ENCODE results near the gene DTX3. TPM values are rescaled to one million over a fixed set of nuclear protein-coding genes. Genes with fewer than 3 reads are reported as not detected.
A peak's percentile ranks its signal among the peaks of the same experiment; 100 is the strongest.

DTX3 gene
- total RNA-seq, 1 experiment from 2014 or later, result 57.0 TPM

DNA sequence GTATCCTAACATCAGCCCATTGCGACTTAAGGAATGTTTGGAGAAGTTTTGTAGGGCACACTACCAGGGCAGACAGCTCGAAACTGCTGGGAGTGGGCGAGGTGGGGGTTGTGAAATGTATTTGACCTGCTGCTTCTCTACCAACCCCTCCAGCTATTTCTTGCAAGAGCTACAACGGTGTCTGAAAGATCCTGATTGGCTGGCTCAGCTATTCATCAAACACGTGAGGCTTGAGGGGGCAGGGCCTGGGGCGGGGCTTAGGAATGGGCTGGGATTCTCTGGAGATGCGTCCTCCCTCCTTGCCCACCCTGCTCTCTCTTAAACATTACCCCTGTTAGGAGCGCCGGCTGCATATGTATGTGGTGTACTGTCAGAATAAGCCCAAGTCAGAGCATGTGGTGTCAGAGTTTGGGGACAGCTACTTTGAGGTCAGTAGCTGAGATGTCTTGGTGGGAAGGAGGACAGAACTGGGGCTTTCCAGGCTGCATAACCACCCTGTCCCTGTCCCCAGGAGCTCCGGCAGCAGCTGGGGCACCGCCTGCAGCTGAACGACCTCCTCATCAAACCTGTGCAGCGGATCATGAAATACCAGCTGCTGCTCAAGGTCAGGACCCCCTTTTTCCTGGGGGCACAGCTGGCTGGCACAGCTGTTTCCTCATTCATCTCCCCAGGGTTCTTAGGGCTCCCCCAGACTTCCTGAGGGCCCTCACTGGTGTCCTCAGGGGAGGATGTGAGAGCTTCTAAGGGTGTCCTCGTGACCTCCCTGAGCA, 9.7 kb downstream of the DTX3 start (continued):
- TF ChIP-seq, protein P1, sequence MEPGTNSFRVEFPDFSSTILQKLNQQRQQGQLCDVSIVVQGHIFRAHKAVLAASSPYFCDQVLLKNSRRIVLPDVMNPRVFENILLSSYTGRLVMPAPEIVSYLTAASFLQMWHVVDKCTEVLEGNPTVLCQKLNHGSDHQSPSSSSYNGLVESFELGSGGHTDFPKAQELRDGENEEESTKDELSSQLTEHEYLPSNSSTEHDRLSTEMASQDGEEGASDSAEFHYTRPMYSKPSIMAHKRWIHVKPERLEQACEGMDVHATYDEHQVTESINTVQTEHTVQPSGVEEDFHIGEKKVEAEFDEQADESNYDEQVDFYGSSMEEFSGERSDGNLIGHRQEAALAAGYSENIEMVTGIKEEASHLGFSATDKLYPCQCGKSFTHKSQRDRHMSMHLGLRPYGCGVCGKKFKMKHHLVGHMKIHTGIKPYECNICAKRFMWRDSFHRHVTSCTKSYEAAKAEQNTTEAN (CRISPR knock-in tag; IDR thresholded peaks at IDR 0.05), result no peak
- TF ChIP-seq, protein P2, sequence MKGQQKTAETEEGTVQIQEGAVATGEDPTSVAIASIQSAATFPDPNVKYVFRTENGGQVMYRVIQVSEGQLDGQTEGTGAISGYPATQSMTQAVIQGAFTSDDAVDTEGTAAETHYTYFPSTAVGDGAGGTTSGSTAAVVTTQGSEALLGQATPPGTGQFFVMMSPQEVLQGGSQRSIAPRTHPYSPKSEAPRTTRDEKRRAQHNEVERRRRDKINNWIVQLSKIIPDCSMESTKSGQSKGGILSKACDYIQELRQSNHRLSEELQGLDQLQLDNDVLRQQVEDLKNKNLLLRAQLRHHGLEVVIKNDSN (CRISPR knock-in tag; IDR thresholded peaks at IDR 0.05), result peak; percentile 87
- TF ChIP-seq, protein P3, sequence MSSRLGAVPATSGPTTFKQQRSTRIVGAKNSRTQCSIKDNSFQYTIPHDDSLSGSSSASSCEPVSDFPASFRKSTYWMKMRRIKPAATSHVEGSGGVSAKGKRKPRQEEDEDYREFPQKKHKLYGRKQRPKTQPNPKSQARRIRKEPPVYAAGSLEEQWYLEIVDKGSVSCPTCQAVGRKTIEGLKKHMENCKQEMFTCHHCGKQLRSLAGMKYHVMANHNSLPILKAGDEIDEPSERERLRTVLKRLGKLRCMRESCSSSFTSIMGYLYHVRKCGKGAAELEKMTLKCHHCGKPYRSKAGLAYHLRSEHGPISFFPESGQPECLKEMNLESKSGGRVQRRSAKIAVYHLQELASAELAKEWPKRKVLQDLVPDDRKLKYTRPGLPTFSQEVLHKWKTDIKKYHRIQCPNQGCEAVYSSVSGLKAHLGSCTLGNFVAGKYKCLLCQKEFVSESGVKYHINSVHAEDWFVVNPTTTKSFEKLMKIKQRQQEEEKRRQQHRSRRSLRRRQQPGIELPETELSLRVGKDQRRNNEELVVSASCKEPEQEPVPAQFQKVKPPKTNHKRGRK (CRISPR knock-in tag; IDR thresholded peaks at IDR 0.05; ENCODE audit: borderline replicate concordance), result no peak
- TF ChIP-seq RELA (CRISPR knock-in tag; IDR thresholded peaks at IDR 0.05; ENCODE audit: borderline replicate concordance) (no peak), ESRRA (CRISPR knock-in tag; IDR thresholded peaks at IDR 0.05; ENCODE audit: borderline replicate concordance) (no peak), JAZF1 (CRISPR knock-in tag; IDR thresholded peaks at IDR 0.05) (no peak), NFATC4 (CRISPR knock-in tag; IDR thresholded peaks at IDR 0.05) (no peak)
- TF ChIP-seq, protein P4, sequence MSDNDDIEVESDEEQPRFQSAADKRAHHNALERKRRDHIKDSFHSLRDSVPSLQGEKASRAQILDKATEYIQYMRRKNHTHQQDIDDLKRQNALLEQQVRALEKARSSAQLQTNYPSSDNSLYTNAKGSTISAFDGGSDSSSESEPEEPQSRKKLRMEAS (CRISPR knock-in tag; IDR thresholded peaks at IDR 0.05), result no peak

DNA sequence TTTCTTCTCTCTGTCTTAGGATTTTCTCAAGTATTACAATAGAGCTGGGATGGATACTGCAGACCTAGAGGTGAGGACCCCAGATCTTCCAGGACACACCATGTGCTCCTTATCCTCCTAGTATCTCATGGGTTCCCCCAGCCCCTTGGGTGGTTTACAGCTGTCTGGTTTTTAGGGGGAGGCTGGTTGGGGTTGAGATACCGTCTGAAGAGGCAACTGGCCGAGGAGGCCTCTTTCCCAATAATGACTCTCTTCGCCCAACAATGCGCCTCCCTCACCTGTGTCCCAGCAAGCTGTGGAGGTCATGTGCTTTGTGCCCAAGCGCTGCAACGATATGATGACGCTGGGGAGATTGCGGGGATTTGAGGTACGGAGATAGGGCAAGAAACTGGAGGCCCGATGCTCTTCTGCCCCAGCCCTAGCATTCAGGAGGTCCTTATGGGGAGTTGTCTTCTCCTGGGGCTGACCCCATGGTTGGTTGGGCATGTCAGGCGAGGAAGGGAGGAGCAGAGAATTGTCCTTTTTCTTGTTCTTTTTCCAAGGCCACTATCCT, 10.4 kb downstream of the DTX3 start:
- H3K9me3 Mint-ChIP-seq, result no peaks in the 10 kb centered on the region
- TF ChIP-seq ELF4 (CRISPR knock-in tag; IDR thresholded peaks at IDR 0.05; ENCODE audit: low read depth) (no peak), NR1H2 (CRISPR knock-in tag; IDR thresholded peaks at IDR 0.05) (no peak), SOX15 (CRISPR knock-in tag; IDR thresholded peaks at IDR 0.05) (no peak), TCF7 (CRISPR knock-in tag; IDR thresholded peaks at IDR 0.05; ENCODE audit: low read depth) (no peak), FOXP1 (CRISPR knock-in tag; IDR thresholded peaks at IDR 0.05; ENCODE audit: borderline replicate concordance) (no peak), MXD4 (CRISPR knock-in tag; IDR thresholded peaks at IDR 0.05; ENCODE audit: borderline replicate concordance) (no peak), ZNF416 (CRISPR knock-in tag; IDR thresholded peaks at IDR 0.05) (no peak), CREB1 (CRISPR knock-in tag; IDR thresholded peaks at IDR 0.05) (no peak)
- TF ChIP-seq, protein P5, sequence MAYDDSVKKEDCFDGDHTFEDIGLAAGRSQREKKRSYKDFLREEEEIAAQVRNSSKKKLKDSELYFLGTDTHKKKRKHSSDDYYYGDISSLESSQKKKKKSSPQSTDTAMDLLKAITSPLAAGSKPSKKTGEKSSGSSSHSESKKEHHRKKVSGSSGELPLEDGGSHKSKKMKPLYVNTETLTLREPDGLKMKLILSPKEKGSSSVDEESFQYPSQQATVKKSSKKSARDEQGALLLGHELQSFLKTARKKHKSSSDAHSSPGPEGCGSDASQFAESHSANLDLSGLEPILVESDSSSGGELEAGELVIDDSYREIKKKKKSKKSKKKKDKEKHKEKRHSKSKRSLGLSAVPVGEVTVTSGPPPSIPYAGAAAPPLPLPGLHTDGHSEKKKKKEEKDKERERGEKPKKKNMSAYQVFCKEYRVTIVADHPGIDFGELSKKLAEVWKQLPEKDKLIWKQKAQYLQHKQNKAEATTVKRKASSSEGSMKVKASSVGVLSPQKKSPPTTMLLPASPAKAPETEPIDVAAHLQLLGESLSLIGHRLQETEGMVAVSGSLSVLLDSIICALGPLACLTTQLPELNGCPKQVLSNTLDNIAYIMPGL (CRISPR knock-in tag; IDR thresholded peaks at IDR 0.05), result no peak
- CTCF ChIA-PET, result interaction anchor here (0.6 to 5.1 kb wide), 6 partner anchors 12 to 160 kb away, joined by 3 to 38 read pairs (median 8); partner anchors contain the start of genes B4GALNT1 and INHBE
- H3K27me3 Mint-ChIP-seq (ENCODE audit: low read depth), result peaks cover 90% of the 10 kb centered on the region
- H3K4me1 Mint-ChIP-seq, result peaks cover 27% of the 10 kb centered on the region
- no peak for ATAC-seq
- no peak overlapping the region for H3K4me3 Mint-ChIP-seq
- no peak for DNase-seq (ENCODE audit: low spot score)
- peaks cover 5% of the 10 kb centered on the region for H3K36me3 Mint-ChIP-seq
- no peak overlapping the region for H3K27ac Mint-ChIP-seq
- POLR2A ChIA-PET, result interaction anchor here (0.6 kb wide), 1 partner anchor 11 kb away, joined by 3 read pairs; no protein-coding TSS in a partner anchor

DNA sequence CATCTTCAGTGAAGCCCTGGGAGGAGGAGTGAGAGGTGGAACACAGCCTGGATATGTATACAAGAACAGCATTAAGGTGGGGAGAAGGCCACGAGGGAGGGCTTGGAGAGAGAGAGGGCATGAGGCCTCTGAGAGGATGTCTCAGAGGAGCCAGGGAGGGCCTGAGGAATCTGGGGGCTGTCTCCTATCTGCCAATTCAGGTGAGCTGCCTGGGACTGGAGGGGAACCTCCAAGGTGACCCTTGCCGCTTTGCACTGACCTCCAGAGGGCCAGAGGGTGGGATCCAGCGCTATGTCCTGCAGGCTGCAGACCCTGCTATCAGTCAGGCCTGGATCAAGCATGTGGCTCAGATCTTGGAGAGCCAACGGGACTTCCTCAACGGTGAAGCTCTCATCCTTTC, 11.0 kb downstream of the DTX3 start:
- Mint-ChIP-seq H3K4me3 (no peak overlapping the region), H3K4me1 (peaks cover 31% of the 10 kb centered on the region), H3K27me3 (ENCODE audit: low read depth) (peaks cover 92% of the 10 kb centered on the region), H3K27ac (no peak overlapping the region), H3K9me3 (no peaks in the 10 kb centered on the region), H3K36me3 (peaks cover 5% of the 10 kb centered on the region)
- ATAC-seq (no peak), DNase-seq (ENCODE audit: low spot score) (no peak)
- ChIA-PET POLR2A (no interaction called here), CTCF (interaction anchor here (2.6 to 5.1 kb wide), 2 partner anchors 11 to 32 kb away, joined by 10 to 38 read pairs; no protein-coding TSS in a partner anchor)
- TF ChIP-seq TCF7 (CRISPR knock-in tag; IDR thresholded peaks at IDR 0.05; ENCODE audit: low read depth) (no peak), CREB1 (CRISPR knock-in tag; IDR thresholded peaks at IDR 0.05) (no peak), ZNF263 (CRISPR knock-in tag; IDR thresholded peaks at IDR 0.05; ENCODE audit: low read depth) (no peak), ZNF671 (CRISPR knock-in tag; IDR thresholded peaks at IDR 0.05) (no peak), ZNF396 (CRISPR knock-in tag; IDR thresholded peaks at IDR 0.05; ENCODE audit: borderline replicate concordance) (no peak)
- TF ChIP-seq, protein P6, sequence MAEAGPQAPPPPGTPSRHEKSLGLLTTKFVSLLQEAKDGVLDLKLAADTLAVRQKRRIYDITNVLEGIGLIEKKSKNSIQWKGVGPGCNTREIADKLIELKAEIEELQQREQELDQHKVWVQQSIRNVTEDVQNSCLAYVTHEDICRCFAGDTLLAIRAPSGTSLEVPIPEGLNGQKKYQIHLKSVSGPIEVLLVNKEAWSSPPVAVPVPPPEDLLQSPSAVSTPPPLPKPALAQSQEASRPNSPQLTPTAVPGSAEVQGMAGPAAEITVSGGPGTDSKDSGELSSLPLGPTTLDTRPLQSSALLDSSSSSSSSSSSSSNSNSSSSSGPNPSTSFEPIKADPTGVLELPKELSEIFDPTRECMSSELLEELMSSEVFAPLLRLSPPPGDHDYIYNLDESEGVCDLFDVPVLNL (CRISPR knock-in tag; IDR thresholded peaks at IDR 0.05; ENCODE audit: borderline replicate concordance, low read depth), result no peak
- TF ChIP-seq, protein P7, sequence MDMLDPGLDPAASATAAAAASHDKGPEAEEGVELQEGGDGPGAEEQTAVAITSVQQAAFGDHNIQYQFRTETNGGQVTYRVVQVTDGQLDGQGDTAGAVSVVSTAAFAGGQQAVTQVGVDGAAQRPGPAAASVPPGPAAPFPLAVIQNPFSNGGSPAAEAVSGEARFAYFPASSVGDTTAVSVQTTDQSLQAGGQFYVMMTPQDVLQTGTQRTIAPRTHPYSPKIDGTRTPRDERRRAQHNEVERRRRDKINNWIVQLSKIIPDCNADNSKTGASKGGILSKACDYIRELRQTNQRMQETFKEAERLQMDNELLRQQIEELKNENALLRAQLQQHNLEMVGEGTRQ (CRISPR knock-in tag; IDR thresholded peaks at IDR 0.05), result no peak
- TF ChIP-seq, protein P2 (CRISPR knock-in tag; IDR thresholded peaks at IDR 0.05), result no peak
